HG03135 (cell line): ENCODE results near the gene KRTAP3-1.
"Not testable (repeated sequence)": the region's sequence is repeated elsewhere in the genome, so short reads cannot be mapped to it uniquely, and the experiment has no call there.

Source experiments
- ATAC-seq: cut with Tn5 transposase; IDR thresholded peaks from one replicate; pipeline ENCODE4 v1.9.1; 2021; ENCODE audit warnings: mild to moderate bottlenecking, moderate library complexity; ENCODE audit not compliant: unreplicated experiment

KRTAP3-1 gene

DNA sequence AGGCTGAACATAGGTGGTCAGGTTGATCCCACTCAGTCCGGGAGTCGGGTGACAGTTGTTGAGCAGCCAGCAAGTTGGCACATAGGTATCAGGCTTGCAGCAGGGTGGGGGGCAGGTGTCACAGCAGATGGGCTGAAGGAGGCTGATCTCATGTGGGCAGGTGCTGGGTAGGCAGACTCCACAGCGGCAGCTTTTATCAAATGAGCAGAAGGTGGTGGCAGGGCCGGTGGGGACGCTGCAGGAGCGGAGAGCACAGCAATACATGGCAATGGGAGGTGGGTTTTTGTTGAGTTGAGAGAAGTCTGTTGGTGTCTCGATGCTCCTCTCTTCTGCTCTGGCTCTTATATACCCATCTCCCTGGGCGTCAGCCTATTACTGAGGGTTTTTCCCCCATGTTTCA lies at the start of gene KRTAP3-1:
KRTAP3-1 (minus strand) TSS at position 318 of the 400 bp plus-strand sequence; CDS start at position 264, 54 bp downstream.
- no peak for ATAC-seq

DNA sequence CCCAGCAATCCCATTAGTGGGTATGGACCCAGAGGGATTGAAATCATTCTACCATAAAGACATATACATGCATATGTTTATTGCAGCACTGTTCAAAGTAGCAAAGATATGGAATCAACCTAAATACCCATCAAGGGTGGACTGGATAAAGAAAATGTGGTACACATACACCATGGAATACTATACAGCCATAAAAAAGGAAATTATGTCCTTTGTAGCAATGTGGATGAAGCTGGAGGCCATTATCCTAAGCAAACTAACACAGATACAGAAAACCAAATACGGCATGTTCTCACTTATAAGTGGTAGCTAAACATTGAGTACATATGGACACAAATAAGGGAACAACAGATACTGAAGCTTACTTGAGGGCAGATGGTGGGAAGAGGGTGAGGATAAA lies 48.6 kb upstream of the KRTAP3-1 start:
- ATAC-seq = no peak

DNA sequence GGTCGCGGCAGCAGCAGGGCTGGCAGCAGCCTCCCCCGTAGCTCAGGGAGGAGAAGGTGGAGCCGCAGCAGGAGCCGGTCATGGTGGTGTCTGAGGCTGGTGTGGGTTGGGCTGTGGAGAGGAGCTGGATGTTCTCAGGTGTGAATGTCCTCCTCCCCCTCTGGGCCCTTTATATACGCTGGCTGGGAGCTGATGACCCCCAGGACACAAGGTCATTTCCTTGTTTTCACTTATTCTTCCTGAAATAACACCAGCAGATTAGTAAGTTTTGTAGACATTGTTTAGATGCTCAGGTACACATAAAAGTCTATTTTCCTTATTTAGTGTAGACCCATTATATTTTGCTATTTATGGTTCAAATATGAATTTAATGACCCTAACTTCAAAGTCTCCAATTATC lies 46.2 kb upstream of the KRTAP3-1 start, which contains the start of gene KRTAP2-2:
KRTAP2-2 (minus strand) TSS at position 101 of the 400 bp plus-strand sequence; CDS start at position 82, 19 bp downstream.
- not testable (repeated sequence) for ATAC-seq

DNA sequence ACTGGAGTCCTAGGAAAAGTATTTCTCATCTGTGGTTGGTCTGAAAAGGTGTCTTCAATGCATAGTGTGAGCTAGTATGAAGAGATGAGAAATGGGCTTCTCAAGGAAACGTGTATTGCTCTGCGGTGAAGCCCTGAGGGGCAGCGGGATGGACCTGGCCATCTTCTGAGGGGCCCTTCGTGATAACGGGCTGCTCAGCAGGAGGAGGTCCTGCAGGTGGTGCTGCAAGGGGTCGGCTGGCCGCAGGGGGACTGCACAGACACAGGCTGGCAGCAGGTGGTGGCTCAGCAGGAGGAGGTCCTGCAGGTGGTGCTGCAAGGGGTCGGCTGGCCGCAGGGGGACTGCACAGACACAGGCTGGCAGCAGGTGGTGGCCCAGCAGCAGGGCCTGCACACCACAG lies 45.6 kb upstream of the KRTAP3-1 start:
- not testable (repeated sequence) for ATAC-seq

DNA sequence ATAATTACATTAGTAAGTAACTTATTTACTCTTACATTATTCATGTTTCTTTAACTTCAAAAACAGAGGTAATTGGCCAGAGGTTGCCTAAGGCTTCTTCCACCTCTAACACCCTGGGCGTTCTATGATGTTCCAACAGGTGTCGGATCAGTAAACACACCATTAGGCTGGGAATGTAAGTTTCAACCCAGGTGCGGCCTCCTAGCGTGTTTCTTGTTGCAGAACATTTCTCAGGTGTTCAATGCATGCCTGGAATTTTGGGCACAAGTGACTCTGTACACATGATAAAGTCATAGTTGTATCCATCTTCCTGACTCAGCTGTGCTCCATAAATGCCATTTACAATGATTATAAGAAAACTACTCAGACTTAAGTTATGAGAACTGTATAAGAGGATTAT lies 45.1 kb upstream of the KRTAP3-1 start:
- no peak for ATAC-seq

DNA sequence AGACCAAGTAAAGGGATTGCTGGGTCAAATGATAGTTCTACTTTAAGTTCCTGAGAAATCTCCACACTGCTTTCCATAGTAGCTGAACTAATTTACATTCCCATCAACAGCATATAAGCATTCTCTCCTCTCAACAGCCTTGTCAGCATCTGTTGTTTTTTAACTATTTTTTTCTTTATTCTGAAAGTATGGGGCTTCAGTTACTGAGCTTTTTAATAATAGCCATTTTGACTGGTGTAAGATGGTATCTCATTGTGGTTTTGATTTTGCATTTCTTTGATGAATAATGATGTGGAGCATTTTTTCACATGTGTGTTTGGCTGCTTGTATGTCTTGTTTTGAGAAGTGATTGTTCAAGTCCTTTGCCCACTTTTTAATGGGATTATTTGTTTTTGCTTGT lies 43.6 kb upstream of the KRTAP3-1 start:
- ATAC-seq = no peak

DNA sequence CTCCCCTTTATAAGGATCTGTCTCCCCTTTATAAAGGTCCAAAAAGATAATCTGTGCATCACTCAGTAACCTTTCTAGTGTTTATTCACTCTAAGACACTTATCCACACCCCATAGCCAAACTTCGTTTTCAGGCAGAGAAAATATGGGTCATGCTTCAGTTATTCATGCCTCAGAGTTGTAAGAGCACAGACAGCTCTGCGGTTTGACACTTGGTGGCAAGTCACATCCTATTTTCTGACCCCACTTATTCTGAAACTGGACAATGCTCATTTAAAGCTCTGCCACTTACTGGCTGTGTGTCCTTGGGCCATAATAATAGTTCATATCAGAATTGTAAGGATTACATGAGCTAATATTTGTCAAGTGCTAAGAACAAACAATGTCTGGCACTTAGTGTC lies 40.2 kb upstream of the KRTAP3-1 start:
- ATAC-seq = no peak

DNA sequence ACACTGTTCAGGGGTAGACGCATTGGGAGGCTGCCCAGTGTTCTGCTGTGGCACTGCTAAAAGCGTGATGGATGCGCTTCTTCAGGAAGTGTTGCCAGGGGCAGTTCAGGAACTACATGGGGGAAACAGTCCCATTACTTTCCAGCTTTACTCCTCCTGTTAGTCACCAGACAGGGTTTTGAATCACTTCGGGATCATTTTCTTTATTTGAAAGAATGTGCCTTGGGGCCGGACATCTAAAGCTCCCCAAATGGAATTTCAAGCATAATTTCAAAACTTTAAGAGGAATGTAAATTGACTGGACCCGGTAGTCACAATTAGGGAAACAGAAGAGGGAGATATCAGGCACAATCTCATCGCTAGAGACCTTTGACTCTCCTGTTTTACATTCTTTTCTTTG lies 39.5 kb upstream of the KRTAP3-1 start:
- ATAC-seq = no peak

DNA sequence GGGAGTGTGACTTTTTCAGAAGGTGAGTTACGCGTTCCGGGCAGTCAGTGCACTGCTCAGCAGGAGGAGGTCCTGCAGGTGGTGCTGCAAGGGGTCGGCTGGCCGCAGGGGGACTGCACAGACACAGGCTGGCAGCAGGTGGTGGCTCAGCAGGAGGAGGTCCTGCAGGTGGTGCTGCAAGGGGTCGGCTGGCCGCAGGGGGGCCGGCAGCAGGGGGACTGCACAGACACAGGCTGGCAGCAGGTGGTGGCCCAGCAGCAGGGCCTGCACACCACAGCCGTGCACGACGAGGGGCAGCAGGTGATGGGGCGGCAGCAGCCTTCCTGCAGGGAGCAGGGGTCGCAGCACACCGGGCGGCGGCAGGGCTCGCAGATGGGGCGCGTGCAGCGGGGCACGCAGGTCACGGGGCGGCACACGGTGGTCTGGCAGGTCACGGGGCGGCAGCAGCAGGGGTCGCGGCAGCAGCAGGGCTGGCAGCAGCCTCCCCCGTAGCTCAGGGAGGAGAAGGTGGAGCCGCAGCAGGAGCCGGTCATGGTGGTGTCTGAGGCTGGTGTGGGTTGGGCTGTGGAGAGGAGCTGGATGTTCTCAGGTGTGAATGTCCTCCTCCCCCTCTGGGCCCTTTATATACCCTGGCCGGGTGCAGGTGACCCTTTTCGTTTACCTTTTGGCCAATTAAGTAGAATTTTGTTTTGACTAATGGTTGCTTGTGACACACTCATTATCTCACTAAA lies 38.0 kb upstream of the KRTAP3-1 start, which contains the start of gene KRTAP2-1:
KRTAP2-1 (minus strand) TSS at position 582 of the 731 bp plus-strand sequence; CDS start at position 533, 49 bp downstream.
- not testable (repeated sequence) for ATAC-seq

DNA sequence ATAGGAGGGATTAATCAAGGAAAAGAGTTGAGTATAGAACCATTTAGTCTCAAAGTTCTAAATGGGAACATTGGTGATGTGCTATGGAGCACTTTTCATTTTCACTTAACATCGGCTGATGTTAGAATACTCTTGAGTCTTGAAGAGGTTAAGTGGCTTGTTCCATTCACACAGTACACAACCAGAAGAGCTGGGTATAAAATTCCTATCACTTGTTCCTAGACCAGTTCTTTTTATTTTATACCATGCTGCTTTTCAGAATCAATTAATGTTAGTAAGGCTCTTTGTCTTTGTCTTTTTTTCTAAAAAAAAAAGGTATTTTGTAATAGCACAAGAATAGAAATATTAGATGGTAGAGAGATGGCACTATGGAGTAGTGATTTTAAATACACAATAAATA lies 34.0 kb upstream of the KRTAP3-1 start:
- no peak for ATAC-seq

DNA sequence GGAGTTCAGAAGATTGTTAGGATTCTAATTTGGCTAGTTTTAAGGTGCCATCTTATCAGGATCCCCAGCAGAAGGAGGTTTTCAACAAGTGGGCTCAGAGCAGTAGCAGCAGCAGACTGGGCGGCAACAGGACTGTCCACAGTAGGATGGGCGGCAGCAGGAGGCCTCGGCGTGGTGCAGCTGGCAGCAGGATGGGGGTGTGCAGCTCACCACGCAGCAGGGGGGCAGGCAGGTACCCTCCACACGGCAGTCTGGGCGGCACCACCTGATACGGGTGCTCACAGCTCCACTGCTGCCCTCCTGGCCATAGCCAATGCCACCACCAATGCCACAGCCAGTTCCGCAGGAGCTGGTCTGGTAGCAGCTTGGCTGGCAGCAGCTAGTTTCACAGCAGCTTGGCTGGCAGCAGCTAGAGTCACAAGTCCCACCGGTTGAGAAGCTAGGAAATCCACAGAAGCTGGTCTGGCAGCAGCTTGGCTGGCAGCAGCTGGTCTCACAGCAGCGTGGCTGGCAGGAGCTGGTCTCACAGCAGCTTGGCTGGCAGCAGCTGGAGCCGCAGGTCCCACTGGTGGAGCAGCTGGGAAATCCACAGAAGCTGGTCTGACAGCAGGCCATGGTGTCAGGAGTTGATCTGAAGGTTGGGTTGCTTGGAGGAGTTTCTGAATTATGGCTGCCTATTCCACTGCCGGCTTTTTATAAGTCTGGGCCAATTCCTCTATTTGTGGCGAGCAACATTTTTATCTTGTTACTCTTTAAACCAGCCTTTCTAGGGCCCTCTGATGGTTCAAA lies 32.0 kb upstream of the KRTAP3-1 start, which contains the start of gene KRTAP1-1:
KRTAP1-1 (minus strand) TSS at position 668 of the 789 bp plus-strand sequence; CDS start at position 615, 53 bp downstream.
- not testable (repeated sequence) for ATAC-seq

DNA sequence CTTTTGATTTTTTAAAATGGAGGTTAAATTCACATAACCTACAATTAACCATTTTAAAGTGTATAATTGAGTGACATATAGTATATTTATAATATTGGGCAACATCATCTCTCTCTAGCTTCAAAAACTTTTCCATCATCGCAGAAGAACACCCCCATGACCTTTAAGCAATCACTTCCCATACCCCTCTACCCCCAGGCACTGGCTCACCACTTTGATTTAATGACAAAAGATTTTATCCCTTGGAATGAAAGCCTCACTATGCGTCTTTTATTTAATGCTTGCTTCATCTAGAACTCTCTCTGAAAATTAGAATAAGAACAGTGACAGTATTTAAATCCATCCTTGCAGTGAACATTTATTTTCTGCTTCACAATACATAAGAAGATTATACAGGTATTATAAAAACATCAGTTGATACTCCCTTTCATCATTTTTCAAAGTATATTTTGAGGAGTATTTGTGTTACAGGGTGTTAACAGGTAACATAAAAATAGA lies 29.0 kb upstream of the KRTAP3-1 start:
- ATAC-seq = no peak

DNA sequence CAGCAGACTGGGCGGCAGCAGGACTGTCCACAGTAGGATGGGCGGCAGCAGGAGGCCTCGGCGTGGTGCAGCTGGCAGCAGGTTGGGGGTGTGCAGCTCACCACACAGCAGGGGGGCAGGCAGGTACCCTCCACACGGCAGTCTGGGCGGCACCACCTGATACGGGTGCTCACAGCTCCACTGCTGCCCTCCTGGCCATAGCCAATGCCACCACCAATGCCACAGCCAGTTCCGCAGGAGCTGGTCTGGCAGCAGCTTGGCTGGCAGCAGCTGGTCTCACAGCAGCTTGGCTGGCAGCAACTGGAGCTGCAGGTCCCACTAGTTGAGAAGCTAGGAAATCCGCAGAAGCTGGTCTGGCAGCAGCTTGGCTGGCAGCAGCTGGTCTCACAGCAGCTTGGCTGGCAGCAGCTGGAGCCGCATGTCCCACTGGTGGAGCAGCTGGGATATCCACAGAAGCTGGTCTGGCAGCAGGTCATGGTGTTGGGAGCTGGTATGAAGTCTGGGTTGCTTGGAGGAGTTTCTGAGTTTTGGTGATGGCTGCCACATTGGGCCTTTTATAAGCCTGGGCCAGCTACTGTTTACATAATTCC lies 25.5 kb upstream of the KRTAP3-1 start, which contains the start of gene KRTAP1-3:
KRTAP1-3 (minus strand) TSS at position 529 of the 590 bp plus-strand sequence; CDS start at position 476, 53 bp downstream.
- ATAC-seq = not testable (repeated sequence)

DNA sequence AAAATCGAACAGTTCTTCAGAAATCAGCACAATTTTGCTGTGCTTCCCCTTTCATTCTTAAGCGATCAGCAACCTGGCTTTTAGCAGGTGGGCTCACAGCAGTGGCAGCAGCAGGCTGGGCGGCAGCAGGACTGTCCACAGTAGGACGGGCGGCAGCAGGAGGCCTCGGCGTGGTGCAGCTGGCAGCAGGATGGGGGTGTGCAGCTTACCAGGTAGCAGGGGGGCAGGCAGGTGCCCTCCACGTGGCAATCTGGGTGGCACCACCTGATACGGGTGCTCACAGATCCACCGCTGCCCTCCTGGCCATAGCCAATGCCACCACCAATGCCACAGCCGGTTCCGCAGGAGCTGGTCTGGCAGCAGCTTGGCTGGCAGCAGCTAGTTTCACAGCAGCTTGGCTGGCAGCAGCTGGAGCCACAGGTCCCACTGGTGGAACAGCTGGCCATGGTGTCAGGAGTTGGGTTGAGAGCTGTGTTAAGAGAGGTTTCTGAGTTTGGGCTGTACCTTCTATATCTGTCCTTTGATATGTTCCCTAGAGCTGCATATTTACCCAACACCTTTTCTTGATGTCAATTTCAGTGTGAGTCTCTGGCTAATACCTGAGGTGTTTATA lies 20.8 kb upstream of the KRTAP3-1 start, which contains the start of gene KRTAP1-4:
KRTAP1-4 (minus strand) TSS at position 563 of the 613 bp plus-strand sequence; CDS start at position 446, 117 bp downstream.
- ATAC-seq = no peak

DNA sequence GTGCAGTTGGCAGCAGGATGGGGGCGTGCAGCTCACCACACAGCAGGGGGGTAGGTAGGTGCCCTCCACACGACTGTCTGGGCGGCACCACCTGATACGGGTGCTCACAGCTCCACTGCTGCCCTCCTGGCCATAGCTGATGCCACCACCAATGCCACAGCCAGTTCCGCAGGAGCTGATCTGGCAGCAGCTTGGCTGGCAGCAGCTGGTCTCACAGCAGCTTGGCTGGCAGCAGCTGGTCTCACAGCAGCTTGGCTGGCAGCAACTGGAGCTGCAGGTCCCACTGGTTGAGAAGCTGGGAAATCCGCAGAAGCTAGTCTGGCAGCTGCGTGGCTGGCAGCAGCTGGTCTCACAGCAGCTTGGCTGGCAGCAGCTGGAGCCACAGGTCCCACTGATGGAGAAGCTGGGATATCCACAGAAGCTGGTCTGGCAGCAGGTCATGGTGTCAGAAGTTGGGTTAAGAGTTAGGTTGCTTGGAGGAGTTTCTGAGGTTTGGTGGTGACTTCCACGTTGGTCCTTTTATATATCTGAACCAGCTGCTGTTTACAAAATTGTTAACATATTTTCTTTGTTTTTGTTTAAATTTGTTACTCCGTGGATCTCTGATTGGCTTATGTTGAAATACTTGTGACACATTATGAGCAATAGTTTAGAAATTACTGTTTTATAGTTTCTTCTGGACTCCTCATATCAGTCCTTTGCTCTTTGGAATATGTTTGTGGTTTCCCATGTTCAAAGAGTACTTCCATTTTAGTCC lies 18.0 kb upstream of the KRTAP3-1 start, which contains the start of gene KRTAP1-5:
KRTAP1-5 (minus strand) TSS at position 494 of the 757 bp plus-strand sequence; CDS start at position 441, 53 bp downstream.
- ATAC-seq = no peak

DNA sequence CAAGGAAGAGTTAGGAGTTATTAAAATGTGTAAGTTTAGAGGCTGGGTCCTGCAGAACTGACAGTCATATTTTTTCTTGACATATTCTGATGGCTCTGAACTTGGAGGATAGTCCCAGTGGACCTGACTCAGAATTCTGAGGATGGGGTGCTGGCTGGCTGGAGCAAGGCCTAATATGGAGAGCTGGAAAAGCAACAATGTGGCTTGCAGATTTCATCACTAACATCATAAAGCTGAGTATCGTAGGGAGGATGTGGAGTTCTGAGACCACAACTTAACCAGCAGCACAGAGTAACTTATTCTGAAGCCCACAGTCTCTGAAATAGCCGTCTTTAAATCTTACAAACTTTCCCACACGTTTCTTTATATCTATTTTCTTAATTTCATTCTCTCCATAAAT lies 15.8 kb upstream of the KRTAP3-1 start:
- no peak for ATAC-seq

DNA sequence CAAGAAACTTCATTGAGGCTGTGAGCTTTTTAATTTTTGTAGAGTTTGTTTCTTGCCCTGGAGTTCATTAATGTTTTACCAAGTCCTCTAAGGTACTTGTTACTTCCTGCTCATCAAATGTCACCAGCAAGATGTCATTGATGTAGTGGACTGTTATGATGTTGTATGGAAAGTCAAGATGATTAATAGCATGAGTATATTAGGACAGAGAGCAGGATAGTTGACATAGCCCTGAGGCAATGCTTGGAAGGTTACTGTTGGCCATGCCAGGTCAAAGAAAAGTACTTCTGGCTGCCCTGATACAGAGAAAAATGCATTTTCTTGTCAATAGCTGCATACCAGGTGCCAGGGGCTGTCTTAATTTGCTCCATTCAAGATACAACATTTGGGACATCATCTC lies 11.4 kb upstream of the KRTAP3-1 start:
- no peak for ATAC-seq

DNA sequence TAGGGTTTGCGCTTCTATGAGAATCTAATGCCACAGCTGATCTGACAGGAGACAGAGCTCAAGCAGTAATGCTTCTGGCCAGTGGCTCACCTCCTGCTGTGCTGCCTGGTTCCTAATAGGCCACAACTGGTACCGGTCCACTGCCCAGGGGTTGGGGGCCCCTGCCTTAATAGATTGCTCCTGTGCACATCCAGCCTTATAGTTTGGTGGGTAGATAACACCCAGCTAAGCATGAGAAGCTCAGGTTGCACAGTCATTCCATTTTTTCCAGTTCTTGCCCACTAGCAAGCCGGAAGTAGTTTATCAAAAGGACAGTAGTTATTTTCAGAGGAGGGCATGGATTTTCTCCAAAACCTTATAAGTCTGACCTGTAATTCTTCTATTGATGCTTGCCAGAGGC lies 10.5 kb upstream of the KRTAP3-1 start:
- ATAC-seq = no peak

DNA sequence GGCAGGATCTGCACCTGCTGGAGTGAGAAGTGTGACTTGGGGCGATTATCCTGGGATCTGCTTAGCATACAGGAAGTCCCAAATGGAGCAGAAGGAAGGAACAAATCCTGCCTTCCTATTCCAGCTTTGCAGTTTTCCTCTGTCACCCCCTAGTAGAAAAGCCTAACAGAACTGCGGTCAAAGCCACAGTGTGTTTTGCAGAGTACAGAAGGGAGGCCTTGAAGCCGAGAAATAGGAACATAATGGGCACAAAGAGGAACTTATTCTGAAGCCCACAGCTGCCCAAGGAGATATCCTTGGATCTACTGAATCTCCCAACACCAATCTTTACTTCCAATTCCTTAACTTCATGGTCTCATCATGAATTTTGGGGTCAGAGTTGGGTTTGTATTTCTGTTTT lies 9.6 kb upstream of the KRTAP3-1 start:
- no peak for ATAC-seq
